Endodermal cell (in vitro differentiated cells): ENCODE results near the gene ZNHIT2. TPM values are rescaled to one million over a fixed set of nuclear protein-coding genes. Genes with fewer than 3 reads are reported as not detected.

ENCODE experiments used
- DNase-seq: peaks from one replicate; pipeline ENCODE4 v3.0.0-alpha.2; 2017
- H3K27ac ChIP-seq: 2 replicates; pipeline ENCODE4 v1.5.1; 2013; ENCODE audit warnings: mild to moderate bottlenecking, low read depth, low read length, moderate library complexity
- H3K27me3 ChIP-seq: 2 replicates; pipeline ENCODE4 v1.6.1; 2013; ENCODE audit warnings: mild to moderate bottlenecking, low read length, moderate library complexity; ENCODE audit not compliant: insufficient read depth, control insufficient read depth, poor library complexity, severe bottlenecking
- H3K36me3 ChIP-seq: 2 replicates; pipeline ENCODE4 v1.7.0; 2013; ENCODE audit warnings: mild to moderate bottlenecking, low read length, moderate library complexity; ENCODE audit not compliant: control insufficient read depth, insufficient read depth
- H3K4me1 ChIP-seq: one replicate; pipeline ENCODE4 v1.7.0; 2013; ENCODE audit warnings: low read length; ENCODE audit not compliant: control insufficient read depth, insufficient read depth
- H3K4me3 ChIP-seq: 2 replicates; pipeline ENCODE4 v1.5.1; 2013; ENCODE audit warnings: mild to moderate bottlenecking, low read length, moderate library complexity
- H3K9ac ChIP-seq: 2 replicates; pipeline ENCODE4 v1.6.1; 2013; ENCODE audit warnings: mild to moderate bottlenecking, low read length, moderate library complexity; ENCODE audit not compliant: poor library complexity, severe bottlenecking; ENCODE audit errors: extremely low read depth
- H3K9me3 ChIP-seq: 2 replicates; pipeline ENCODE4 v1.6.1; 2013; ENCODE audit warnings: mild to moderate bottlenecking, low read length, moderate library complexity; ENCODE audit not compliant: control insufficient read depth
- H3K27ac Mint-ChIP-seq: 2 replicates; pipeline ENCODE4 v1.8.0; 2020; ENCODE audit warnings: mixed read lengths
- H3K27me3 Mint-ChIP-seq: 2 replicates; pipeline ENCODE4 v1.8.0; 2021; ENCODE audit warnings: mild to moderate bottlenecking, mixed read lengths; ENCODE audit not compliant: insufficient read depth
- H3K36me3 Mint-ChIP-seq: 2 replicates; pipeline ENCODE4 v1.8.0; 2020; ENCODE audit warnings: low read depth, mixed read lengths
- H3K4me1 Mint-ChIP-seq: 2 replicates; pipeline ENCODE4 v1.8.0; 2020; ENCODE audit warnings: mixed read lengths
- H3K4me3 Mint-ChIP-seq: 2 replicates; pipeline ENCODE4 v1.8.0; 2020; ENCODE audit warnings: mild to moderate bottlenecking, moderate library complexity, mixed read lengths
- H3K9me3 Mint-ChIP-seq: 2 replicates; pipeline ENCODE4 v1.8.0; 2020; ENCODE audit warnings: mild to moderate bottlenecking, mixed read lengths
- CTCF ChIP-seq: fragments of 200-600 bp; sonication (generic); conservative IDR thresholded peaks from 2 replicates; pipeline ENCODE4 v1.5.0; 2021; ENCODE audit warnings: antibody characterized with exemption, mild to moderate bottlenecking
- WGBS, 2 experiments: methylation state at CpG; one replicate each; pipeline versions ENCODE4 v1.1.5 to v1.1.7; 2013; ENCODE audit warnings: missing lambda C conversion rate in 2 of 2, mixed read lengths in 1 of 2; ENCODE audit not compliant: insufficient coverage in 1 of 2, insufficient read length in 1 of 2; 5-methylcytosine and 5-hydroxymethylcytosine counted together
- total RNA-seq, 2 donors: library from RNA; stranded (reverse); fragmentation: NEBNext Ultra II Directional in 1 of 2; extraction: Animal tissue kit (Norgen Biotek cat#: 25700) in 1 of 2; gene quantifications; 2 replicates in 1 of 2; 3 replicates in 1 of 2; pipeline ENCODE4 v1.2.1, GENCODE V29; 2021

Gene ZNHIT2
- total RNA-seq, 2 donors from 2014 or later = 11.0 to 11.8 TPM

GRCh38 chr11:65107078-65107477 is 10.4 kb downstream of the ZNHIT2 start:
- Mint-ChIP-seq H3K27ac (no peak overlapping the region), H3K4me1 (peaks cover 6% of the 10 kb centered on the region), H3K4me3 (no peak overlapping the region), H3K9me3 (no peaks in the 10 kb centered on the region), H3K36me3 (peaks cover 9% of the 10 kb centered on the region), H3K27me3 (no peaks in the 10 kb centered on the region)
- H3K4me1 ChIP-seq = peaks cover 3% of the 10 kb centered on the region
- WGBS, 2 experiments = 91 to 95% methylated on average over 4 to 15 of the region's 15 CpGs
- no peak overlapping the region for H3K4me3 ChIP-seq
- no peak for TF ChIP-seq CTCF
- no peaks in the 10 kb centered on the region for H3K9me3 ChIP-seq
- no peak overlapping the region for H3K9ac ChIP-seq
- no peak overlapping the region for H3K27ac ChIP-seq
- DNase-seq = no peak
- H3K36me3 ChIP-seq = peaks cover 14% of the 10 kb centered on the region
- no peaks in the 10 kb centered on the region for H3K27me3 ChIP-seq

GRCh38 chr11:65104628-65105027 is 12.9 kb downstream of the ZNHIT2 start:
- H3K9me3 ChIP-seq = no peaks in the 10 kb centered on the region
- Mint-ChIP-seq H3K36me3 (peaks cover 12% of the 10 kb centered on the region), H3K9me3 (no peaks in the 10 kb centered on the region), H3K27me3 (no peaks in the 10 kb centered on the region), H3K27ac (peak overlapping the region; percentile 33), H3K4me3 (no peak overlapping the region), H3K4me1 (peaks cover 6% of the 10 kb centered on the region)
- H3K4me1 ChIP-seq = no peaks in the 10 kb centered on the region
- TF ChIP-seq CTCF = no peak
- no peak overlapping the region for H3K4me3 ChIP-seq
- WGBS, 2 experiments = 95 to 100% methylated on average over 1 to 4 of the region's 4 CpGs
- no peaks in the 10 kb centered on the region for H3K27me3 ChIP-seq
- H3K9ac ChIP-seq = no peak overlapping the region
- no peak overlapping the region for H3K27ac ChIP-seq
- H3K36me3 ChIP-seq = peaks cover 17% of the 10 kb centered on the region
- no peak for DNase-seq

- Histone ChIP-seq H3K4me1 (no peaks in the 10 kb centered on the region), H3K9ac (no peak overlapping the region), H3K9me3 (no peaks in the 10 kb centered on the region), H3K27me3 (no peaks in the 10 kb centered on the region), H3K4me3 (no peak overlapping the region), H3K36me3 (peaks cover 27% of the 10 kb centered on the region), H3K27ac (no peak overlapping the region)
- Mint-ChIP-seq H3K36me3 (peaks cover 12% of the 10 kb centered on the region), H3K9me3 (no peaks in the 10 kb centered on the region), H3K4me1 (peaks cover 6% of the 10 kb centered on the region), H3K4me3 (no peak overlapping the region), H3K27me3 (no peaks in the 10 kb centered on the region), H3K27ac (no peak overlapping the region)
- no peak for DNase-seq
- no peak for TF ChIP-seq CTCF
Measured at GRCh38 chr11:65103476-65103875, 14.0 kb downstream of the ZNHIT2 start.
